SU-DHL-6 (cell line): ENCODE measurements around the gene ACOX2.

Experiments
- H2AFZ ChIP-seq: fragments of 200-600 bp; sonication (generic); 2 replicates; pipeline ENCODE4 v1.6.1; 2014; ENCODE audit warnings: low read depth, mild to moderate bottlenecking, moderate library complexity, mixed read lengths, antibody characterized with exemption, low read length; ENCODE audit not compliant: severe bottlenecking
- H3F3A ChIP-seq: fragments of 200-600 bp; shearing (Covaris generic); 2 replicates; pipeline ENCODE4 v1.6.0; 2016; ENCODE audit warnings: antibody characterized with exemption, mild to moderate bottlenecking; ENCODE audit not compliant: insufficient read depth
- H3K27ac ChIP-seq: fragments of 200-600 bp; sonication (generic); 2 replicates; pipeline ENCODE4 v1.5.1; 2016; ENCODE audit warnings: low read depth, mild to moderate bottlenecking, low read length, moderate library complexity, mixed read lengths
- H3K27me3 ChIP-seq: fragments of 200-600 bp; sonication (generic), shearing (Covaris generic); 2 replicates; pipeline ENCODE4 v1.6.0; 2014; ENCODE audit warnings: mild to moderate bottlenecking, low read length
- H3K36me3 ChIP-seq: fragments of 200-600 bp; sonication (generic); 2 replicates; pipeline ENCODE4 v1.6.1; 2014; ENCODE audit warnings: mild to moderate bottlenecking, low read length, mixed read lengths
- H3K4me2 ChIP-seq: fragments of 300-600, 200-600 bp; shearing (Covaris generic), sonication (generic); 2 replicates; pipeline ENCODE4 v1.6.0; 2014; ENCODE audit warnings: low read length, low read depth, mild to moderate bottlenecking; ENCODE audit not compliant: poor library complexity, severe bottlenecking
- H3K4me3 ChIP-seq: fragments of 200-600 bp; sonication (generic); 2 replicates; pipeline ENCODE4 v1.5.1; 2014; ENCODE audit warnings: antibody characterized with exemption, low read length, mild to moderate bottlenecking, mixed read lengths; ENCODE audit not compliant: insufficient read depth, poor library complexity, severe bottlenecking
- H3K79me2 ChIP-seq: fragments of 200-600 bp; sonication (generic); 2 replicates; pipeline ENCODE4 v1.6.1; 2014; ENCODE audit warnings: mild to moderate bottlenecking, low read length, moderate library complexity; ENCODE audit not compliant: insufficient read depth
- H3K9ac ChIP-seq: fragments of 200-600 bp; sonication (generic); 2 replicates; pipeline ENCODE4 v1.7.0; 2014; ENCODE audit warnings: mild to moderate bottlenecking, low read length
- H3K9me2 ChIP-seq: fragments of 200-600 bp; sonication (generic); replicated peaks from 2 replicates; pipeline ENCODE4 v1.6.1; 2014; ENCODE audit warnings: low read length; ENCODE audit not compliant: insufficient read depth
- H3K9me3 ChIP-seq: fragments of 200-600 bp; sonication (generic); 2 replicates; pipeline ENCODE4 v1.6.1; 2014; ENCODE audit warnings: low read length, mixed read lengths; ENCODE audit not compliant: insufficient read depth
- H4K20me1 ChIP-seq: fragments of 200-600 bp; sonication (generic); 2 replicates; pipeline ENCODE4 v1.6.1; 2014; ENCODE audit warnings: low read depth, mild to moderate bottlenecking, antibody characterized with exemption, low read length, moderate library complexity, mixed read lengths
- CTCF ChIP-seq: fragments of 200-600 bp; sonication (generic); IDR thresholded peaks from one replicate; pipeline ENCODE4 v1.5.1; 2017; ENCODE audit warnings: antibody characterized with exemption, mild to moderate bottlenecking, low read length, moderate library complexity; ENCODE audit not compliant: insufficient read depth, poor library complexity, severe bottlenecking
- EZH2phosphoT487 ChIP-seq: fragments of 200-600 bp; sonication (generic), shearing (Covaris generic); conservative IDR thresholded peaks from 2 replicates; pipeline ENCODE4 v1.6.1; 2018; ENCODE audit warnings: mild to moderate bottlenecking, antibody characterized with exemption, low read length, moderate library complexity, mixed read lengths

The ACOX2 gene

GRCh38 chr3:58556001-58556400 is 19.0 kb upstream of the ACOX2 start:
- no peak overlapping the region for H3K27ac ChIP-seq
- H3K9ac ChIP-seq, result no peak overlapping the region
- no peaks in the 10 kb centered on the region for H3K9me3 ChIP-seq
- no peak overlapping the region for H3K4me3 ChIP-seq
- no peak overlapping the region for H3K4me2 ChIP-seq
- H3K36me3 ChIP-seq, result no peaks in the 10 kb centered on the region
- no peaks in the 10 kb centered on the region for H3F3A ChIP-seq
- TF ChIP-seq EZH2phosphoT487 (no peak), CTCF (no peak)
- H4K20me1 ChIP-seq, result no peaks in the 10 kb centered on the region
- no peak overlapping the region for H2AFZ ChIP-seq
- H3K27me3 ChIP-seq, result no peaks in the 10 kb centered on the region
- no peaks in the 10 kb centered on the region for H3K9me2 ChIP-seq
- no peaks in the 10 kb centered on the region for H3K79me2 ChIP-seq

GRCh38 chr3:58555203-58555602 is 18.2 kb upstream of the ACOX2 start:
- TF ChIP-seq EZH2phosphoT487 (no peak), CTCF (no peak)
- H3K36me3 ChIP-seq, result no peaks in the 10 kb centered on the region
- H3K27me3 ChIP-seq, result no peaks in the 10 kb centered on the region
- no peak overlapping the region for H2AFZ ChIP-seq
- H3K9me2 ChIP-seq, result no peaks in the 10 kb centered on the region
- H3K79me2 ChIP-seq, result no peaks in the 10 kb centered on the region
- H3K9me3 ChIP-seq, result no peaks in the 10 kb centered on the region
- no peak overlapping the region for H3K27ac ChIP-seq
- no peaks in the 10 kb centered on the region for H3F3A ChIP-seq
- H4K20me1 ChIP-seq, result no peaks in the 10 kb centered on the region
- no peak overlapping the region for H3K4me3 ChIP-seq
- H3K9ac ChIP-seq, result no peak overlapping the region
- H3K4me2 ChIP-seq, result no peak overlapping the region

- H3K27me3 ChIP-seq, result no peaks in the 10 kb centered on the region
- no peaks in the 10 kb centered on the region for H3K9me2 ChIP-seq
- H3K9me3 ChIP-seq, result no peaks in the 10 kb centered on the region
- H3K79me2 ChIP-seq, result no peaks in the 10 kb centered on the region
- no peaks in the 10 kb centered on the region for H4K20me1 ChIP-seq
- H3K27ac ChIP-seq, result no peak overlapping the region
- TF ChIP-seq CTCF (no peak), EZH2phosphoT487 (no peak)
- H3K36me3 ChIP-seq, result no peaks in the 10 kb centered on the region
- H2AFZ ChIP-seq, result no peak overlapping the region
- no peak overlapping the region for H3K4me3 ChIP-seq
- H3K9ac ChIP-seq, result no peak overlapping the region
- H3K4me2 ChIP-seq, result no peak overlapping the region
- no peaks in the 10 kb centered on the region for H3F3A ChIP-seq
These were observed 16.0 kb upstream of the ACOX2 start for GRCh38 chr3:58553003-58553402.
